PC-9 (cell line): Measurements from ENCODE around the gene ATP6V1G2. TPM values are rescaled to one million over a fixed set of nuclear protein-coding genes. Genes with fewer than 3 reads are reported as not detected.

Experiments
- BruUV-seq: library from RNA; stranded (reverse); fragments of 400-500 nt; replicated peaks from 2 replicates; lab custom pipeline; 2021; lab: Mats Ljungman, UMichigan
- CTCF ChIA-PET: fragments of 300-600 bp; sonication (Branson Sonifier 250); formaldehyde crosslinking; loops from one replicate; lab custom pipeline; 2022; ENCODE audit warnings: antibody characterized with exemption; lab: Charles Lee
- POLR2A ChIA-PET: fragments of 300-600 bp; sonication (Branson Sonifier 250); formaldehyde crosslinking; loops from one replicate; lab custom pipeline; 2022; ENCODE audit warnings: antibody characterized with exemption; ENCODE audit not compliant: unreplicated experiment; lab: Charles Lee
- DNase-seq, 2 experiments: peaks; one replicate each; pipeline versions ENCODE4 v3.0.0 to v3.0.0-alpha.2; 2015 to 2022; ENCODE audit warnings: mixed read lengths in 1 of 2
- H2AFZ ChIP-seq: fragments of 200-600 bp; sonication (generic); 2 replicates; pipeline ENCODE4 v1.8.1; 2017; ENCODE audit warnings: antibody characterized with exemption
- H3F3A ChIP-seq: fragments of 200-600 bp; sonication (generic); 2 replicates; pipeline ENCODE4 v1.8.1; 2017; ENCODE audit warnings: antibody characterized with exemption, mild to moderate bottlenecking, low read depth; ENCODE audit not compliant: insufficient read depth
- H3K27ac ChIP-seq: fragments of 200-600 bp; sonication (generic); 2 replicates; pipeline ENCODE4 v1.6.1; 2016; ENCODE audit warnings: mixed run types
- H3K27me3 ChIP-seq: fragments of 200-600 bp; sonication (generic); 2 replicates; pipeline ENCODE4 v1.6.1; 2016; ENCODE audit warnings: low read depth, mixed run types; ENCODE audit not compliant: insufficient read depth
- H3K36me3 ChIP-seq: fragments of 200-600 bp; sonication (generic); 2 replicates; pipeline ENCODE4 v1.6.1; 2016; ENCODE audit warnings: low read depth, mixed run types
- H3K4me1 ChIP-seq: fragments of 200-600 bp; sonication (generic); replicated peaks from 2 replicates; pipeline ENCODE4 v1.6.1; 2016; ENCODE audit warnings: mixed run types; ENCODE audit not compliant: insufficient read depth
- H3K4me2 ChIP-seq: fragments of 200-600 bp; sonication (generic); 2 replicates; pipeline ENCODE4 v1.6.1; 2017; ENCODE audit warnings: mixed run types
- H3K4me3 ChIP-seq: fragments of 200-600 bp; sonication (generic); 2 replicates; pipeline ENCODE4 v1.6.1; 2016; ENCODE audit warnings: mixed run types
- H3K79me2 ChIP-seq: fragments of 200-600 bp; sonication (generic); 2 replicates; pipeline ENCODE4 v1.6.1; 2017; ENCODE audit warnings: low read depth, mixed run types
- H3K9me2 ChIP-seq: fragments of 200-600 bp; sonication (generic); 2 replicates; pipeline ENCODE4 v1.8.1; 2017; ENCODE audit warnings: mild to moderate bottlenecking; ENCODE audit not compliant: insufficient read depth
- H3K9me3 ChIP-seq: fragments of 200-600 bp; sonication (generic); 2 replicates; pipeline ENCODE4 v1.8.1; 2016; ENCODE audit warnings: low read depth; ENCODE audit not compliant: insufficient read depth
- H4K20me1 ChIP-seq: fragments of 200-600 bp; sonication (generic); 2 replicates; pipeline ENCODE4 v1.8.1; 2017; ENCODE audit not compliant: insufficient read depth
- CTCF ChIP-seq: fragments of 200-600 bp; sonication (generic); conservative IDR thresholded peaks from 2 replicates; pipeline ENCODE4 v1.6.1; 2017; ENCODE audit warnings: mixed run types, antibody characterized with exemption, mild to moderate bottlenecking, moderate library complexity
- EZH2 ChIP-seq: fragments of 200-600 bp; sonication (generic); IDR thresholded peaks from 2 replicates; pipeline ENCODE4 v1.8.0; 2017; ENCODE audit warnings: antibody characterized with exemption, low read depth
- intact Hi-C: fragments of 100-400 bp; cut with micrococcal nuclease; formaldehyde crosslinking; loops from one replicate; pipeline ENCODE4 v1.10.0; 2022; ENCODE audit not compliant: unreplicated experiment
- total RNA-seq: library from RNA; stranded (reverse); gene quantifications from 2 replicates; pipeline ENCODE4 v1.2.3, GENCODE V29; 2021

ATP6V1G2 gene
- total RNA-seq, 1 experiment from 2014 or later: 1.8 TPM

- peaks cover 26% of the 10 kb centered on the region for H3F3A ChIP-seq
- no peaks in the 10 kb centered on the region for H3K9me3 ChIP-seq
- H3K36me3 ChIP-seq: peaks cover 6% of the 10 kb centered on the region; the same call in 1 of the 2 replicates
- H4K20me1 ChIP-seq: peaks cover 16% of the 10 kb centered on the region; the same call in 1 of the 2 replicates
- no peak overlapping the region for H3K27ac ChIP-seq
- no peak for DNase-seq
- CTCF ChIA-PET: interaction anchor here (0.6 kb wide), 1 partner anchor 30 kb away, joined by 3 read pairs; no protein-coding TSS in a partner anchor
- no peaks in the 10 kb centered on the region for H3K79me2 ChIP-seq
- H3K4me2 ChIP-seq: no peak overlapping the region
- POLR2A ChIA-PET: interaction anchor here (0.6 kb wide), 1 partner anchor 1898 kb away, joined by 3 read pairs; no protein-coding TSS in a partner anchor
- intact Hi-C loops: loop anchor here (5.0 kb wide), 1 partner anchor 34 kb away; no protein-coding TSS in a partner anchor
- TF ChIP-seq EZH2 (no peak), CTCF (no peak)
- no TSS peak for BruUV-seq
- no peak overlapping the region for H2AFZ ChIP-seq
- no peaks in the 10 kb centered on the region for H3K9me2 ChIP-seq
- H3K4me3 ChIP-seq: no peak overlapping the region
- 0 out of 2 replicates have a peak, but pooled peaks cover 7% of the 10 kb centered on the region for H3K4me1 ChIP-seq
- H3K27me3 ChIP-seq: no peaks in the 10 kb centered on the region
Observed at GRCh38 chr6:31525932-31526591, 20.3 kb downstream of the ATP6V1G2 start.

GRCh38 chr6:31525553-31525931, 20.9 kb downstream of the ATP6V1G2 start:
- H3K36me3 ChIP-seq: peaks cover under 1% of the 10 kb centered on the region; the same call in 1 of the 2 replicates
- no peak overlapping the region for H2AFZ ChIP-seq
- no peak overlapping the region for H3K4me3 ChIP-seq
- H3K27me3 ChIP-seq: no peaks in the 10 kb centered on the region
- peaks cover 11% of the 10 kb centered on the region; the same call in 1 of the 2 replicates for H4K20me1 ChIP-seq
- intact Hi-C loops: loop anchor here (5.0 kb wide), 1 partner anchor 33 kb away; no protein-coding TSS in a partner anchor
- no peaks in the 10 kb centered on the region for H3K9me2 ChIP-seq
- no peaks in the 10 kb centered on the region for H3K79me2 ChIP-seq
- DNase-seq: no peak
- POLR2A ChIA-PET: interaction anchor here (0.6 kb wide), 1 partner anchor 1898 kb away, joined by 3 read pairs; no protein-coding TSS in a partner anchor
- H3K9me3 ChIP-seq: no peaks in the 10 kb centered on the region
- H3K4me2 ChIP-seq: no peak overlapping the region
- H3K4me1 ChIP-seq: 0 out of 2 replicates have a peak, but pooled peaks cover 7% of the 10 kb centered on the region
- no TSS peak for BruUV-seq
- no peak overlapping the region for H3K27ac ChIP-seq
- peaks cover 21% of the 10 kb centered on the region for H3F3A ChIP-seq
- TF ChIP-seq CTCF (no peak), EZH2 (no peak)
- CTCF ChIA-PET: no interaction called here

- Histone ChIP-seq H4K20me1 (no peaks in the 10 kb centered on the region), H3K9me3 (no peaks in the 10 kb centered on the region), H3K4me3 (no peak overlapping the region), H3K27me3 (no peaks in the 10 kb centered on the region), H3F3A (peaks cover 1% of the 10 kb centered on the region; the same call in 1 of the 2 replicates), H3K4me2 (no peak overlapping the region), H3K9me2 (no peaks in the 10 kb centered on the region), H3K79me2 (no peaks in the 10 kb centered on the region), H3K27ac (no peak overlapping the region), H2AFZ (no peak overlapping the region), H3K36me3 (no peaks in the 10 kb centered on the region), H3K4me1 (0 out of 2 replicates have a peak, but pooled peaks cover 7% of the 10 kb centered on the region)
- POLR2A ChIA-PET: no interaction called here
- CTCF ChIA-PET: no interaction called here
- DNase-seq: no peak
- intact Hi-C loops: no loop called here
- no peak for TF ChIP-seq CTCF
- no peak for TF ChIP-seq EZH2
- no TSS peak for BruUV-seq
Observed at GRCh38 chr6:31521835-31522234, 24.6 kb downstream of the ATP6V1G2 start.
